GM12873 (cell line): ENCODE data around the gene OSBPL1A.

Experiments used
- TF ChIP-seq, protein P1 (sequence below): IDR thresholded peaks from 2 replicates; pipeline ENCODE4 v1.5.1; 2012; ENCODE audit warnings: low read depth, mild to moderate bottlenecking, moderate library complexity, low read length, control low read depth; ENCODE audit not compliant: insufficient read depth; ENCODE audit errors: missing control alignments

The OSBPL1A gene

DNA sequence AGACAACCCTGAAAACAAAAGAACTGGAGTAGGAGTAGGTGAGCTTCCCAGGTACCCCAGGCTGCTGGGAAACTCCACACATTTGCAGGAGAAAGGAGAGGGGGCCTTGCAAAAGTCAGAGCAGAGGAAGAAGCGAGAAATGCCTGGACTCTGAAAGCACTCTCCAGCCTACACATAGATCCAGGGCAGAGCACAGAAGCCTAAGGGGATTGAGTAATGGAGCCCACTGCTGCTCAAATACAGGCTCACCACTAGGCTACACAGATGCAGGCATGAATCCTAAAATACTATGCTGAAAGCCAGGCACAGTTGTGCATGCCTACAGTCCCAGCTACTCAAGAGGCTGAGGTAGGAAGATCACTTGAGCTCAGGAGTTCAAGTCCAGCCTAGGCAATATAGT is 33.4 kb downstream of the OSBPL1A start:
- TF ChIP-seq, protein P1, sequence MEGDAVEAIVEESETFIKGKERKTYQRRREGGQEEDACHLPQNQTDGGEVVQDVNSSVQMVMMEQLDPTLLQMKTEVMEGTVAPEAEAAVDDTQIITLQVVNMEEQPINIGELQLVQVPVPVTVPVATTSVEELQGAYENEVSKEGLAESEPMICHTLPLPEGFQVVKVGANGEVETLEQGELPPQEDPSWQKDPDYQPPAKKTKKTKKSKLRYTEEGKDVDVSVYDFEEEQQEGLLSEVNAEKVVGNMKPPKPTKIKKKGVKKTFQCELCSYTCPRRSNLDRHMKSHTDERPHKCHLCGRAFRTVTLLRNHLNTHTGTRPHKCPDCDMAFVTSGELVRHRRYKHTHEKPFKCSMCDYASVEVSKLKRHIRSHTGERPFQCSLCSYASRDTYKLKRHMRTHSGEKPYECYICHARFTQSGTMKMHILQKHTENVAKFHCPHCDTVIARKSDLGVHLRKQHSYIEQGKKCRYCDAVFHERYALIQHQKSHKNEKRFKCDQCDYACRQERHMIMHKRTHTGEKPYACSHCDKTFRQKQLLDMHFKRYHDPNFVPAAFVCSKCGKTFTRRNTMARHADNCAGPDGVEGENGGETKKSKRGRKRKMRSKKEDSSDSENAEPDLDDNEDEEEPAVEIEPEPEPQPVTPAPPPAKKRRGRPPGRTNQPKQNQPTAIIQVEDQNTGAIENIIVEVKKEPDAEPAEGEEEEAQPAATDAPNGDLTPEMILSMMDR: no peak

DNA sequence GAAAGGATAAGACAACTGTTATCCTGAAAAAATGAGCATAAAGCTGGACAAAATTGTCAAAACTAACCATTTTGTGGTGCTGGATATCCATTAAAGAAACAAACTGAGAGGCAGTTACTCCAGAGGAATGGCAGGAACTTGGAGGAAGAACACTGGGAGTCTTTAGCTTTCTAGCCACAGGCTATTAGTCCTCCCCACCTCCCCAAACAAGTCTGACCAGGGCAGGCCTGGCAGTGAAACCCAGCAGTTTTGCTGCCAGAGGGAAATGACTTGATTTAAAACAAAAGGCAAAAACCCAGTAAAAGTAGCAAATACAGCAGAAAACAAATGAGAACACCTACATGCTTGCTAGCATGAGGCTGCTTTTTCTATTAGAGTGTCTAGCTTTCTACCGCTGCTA is 34.9 kb downstream of the OSBPL1A start:
- TF ChIP-seq, protein P1: no peak

DNA sequence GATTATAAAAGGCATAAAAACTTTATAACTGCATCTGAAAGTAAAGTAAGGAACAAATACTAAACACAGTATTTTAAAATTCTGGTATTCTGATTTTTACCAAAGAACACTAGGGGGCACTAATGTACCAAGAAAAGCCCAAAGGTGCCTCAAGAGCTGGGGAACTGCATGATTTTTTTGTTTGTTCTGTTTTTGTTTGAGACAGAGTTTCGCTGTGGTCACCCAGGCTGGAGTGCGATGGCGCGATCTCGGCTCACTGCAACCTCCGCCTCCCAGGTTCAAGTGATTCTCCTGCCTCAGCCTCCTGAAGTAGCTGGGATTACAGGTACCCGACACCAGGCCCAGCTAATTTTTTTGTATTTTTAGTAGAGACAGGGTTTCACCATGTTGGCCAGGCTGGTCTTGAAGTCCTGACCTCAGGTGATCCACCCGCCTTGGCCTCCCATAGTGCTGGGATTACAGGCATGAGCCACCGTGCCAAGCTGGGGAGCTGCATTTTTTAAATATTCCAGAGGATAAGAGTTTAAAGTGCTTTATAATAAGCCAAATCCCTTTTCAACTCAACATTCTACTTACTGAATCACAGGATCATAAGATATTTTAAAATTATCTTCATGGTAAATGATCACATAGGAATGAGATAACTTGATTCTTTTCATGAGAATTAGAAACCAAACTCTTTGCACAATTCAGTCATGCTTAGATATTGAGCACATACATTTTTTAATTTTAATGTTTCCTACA is 37.7 kb downstream of the OSBPL1A start:
- TF ChIP-seq, protein P1: peak; percentile 53

DNA sequence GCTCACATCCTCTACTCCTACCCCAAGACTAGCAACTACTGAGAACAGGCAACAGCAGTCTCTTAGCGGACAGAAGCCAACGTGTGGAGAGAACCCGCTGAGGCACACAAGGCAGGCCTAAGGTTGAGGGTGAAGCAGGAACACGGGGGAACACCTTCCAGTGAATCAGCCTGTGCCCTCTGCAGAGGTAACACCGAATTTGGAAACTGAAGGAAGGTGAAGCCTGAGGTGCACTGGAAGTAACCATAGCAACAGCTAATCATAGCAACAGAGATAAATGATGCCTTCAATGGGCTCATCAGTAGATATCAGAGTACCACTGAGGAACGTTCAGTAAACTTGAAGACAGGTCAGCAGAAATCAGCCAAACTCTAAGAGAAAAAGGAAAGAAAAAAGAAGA is 43.3 kb downstream of the OSBPL1A start:
- TF ChIP-seq, protein P1: no peak

DNA sequence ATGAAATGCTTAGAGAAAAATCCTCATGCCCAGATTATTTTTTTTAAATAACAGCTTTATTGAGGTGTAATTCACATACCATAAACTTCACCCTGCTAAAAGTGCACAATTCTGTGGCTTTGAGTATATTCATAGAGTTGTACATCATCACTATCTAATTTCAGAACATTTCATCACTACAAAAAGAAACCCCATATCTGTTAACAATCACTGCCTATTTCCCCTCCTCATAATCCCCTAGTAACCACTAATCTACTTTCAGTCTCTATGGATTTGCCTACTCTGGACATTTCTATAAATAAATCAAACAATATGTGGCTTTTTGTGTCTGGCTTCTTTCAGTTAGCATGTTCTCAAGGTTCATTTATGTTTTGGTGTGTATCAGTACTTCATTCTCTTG is 51.4 kb downstream of the OSBPL1A start:
- TF ChIP-seq, protein P1: no peak

DNA sequence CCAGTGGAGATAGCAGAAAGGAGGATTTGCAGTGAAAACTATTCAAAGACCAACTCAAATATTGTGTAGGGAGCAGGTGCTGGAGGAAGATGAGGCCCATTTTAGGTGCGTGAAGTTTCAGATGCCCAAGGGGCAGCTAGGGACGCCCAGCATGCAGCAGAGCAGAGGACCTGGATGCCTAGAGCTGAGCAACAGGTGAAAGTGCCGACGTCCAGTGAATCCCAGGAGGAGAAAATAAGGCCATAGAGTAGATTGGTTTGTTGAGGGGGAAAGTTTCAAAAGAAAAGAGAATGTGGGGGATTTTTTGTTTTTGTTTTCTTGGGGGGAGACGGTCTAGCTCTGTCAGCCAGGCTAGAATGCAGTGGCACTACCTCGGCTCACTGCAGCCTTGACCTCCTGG is 53.1 kb downstream of the OSBPL1A start:
- TF ChIP-seq, protein P1: no peak

DNA sequence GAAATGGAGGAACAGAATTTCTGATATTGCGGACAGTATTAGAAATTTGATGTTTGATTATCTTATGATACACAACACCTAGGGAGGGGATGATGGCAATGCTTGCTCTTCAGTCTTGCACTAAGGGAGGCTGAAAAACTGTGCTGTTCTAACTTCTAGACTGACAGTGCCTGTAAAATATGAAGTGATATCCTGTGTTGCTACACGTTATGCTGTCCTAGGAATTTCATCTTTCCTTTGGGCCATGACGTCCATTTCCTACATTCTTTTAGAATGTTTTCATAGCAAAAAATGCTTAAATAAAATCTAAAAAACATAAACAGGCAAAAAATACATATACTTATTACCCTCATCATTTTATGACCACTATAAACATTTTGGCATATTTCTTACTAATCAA is 55.3 kb downstream of the OSBPL1A start:
- TF ChIP-seq, protein P1: no peak
